Activated CD4-positive, alpha-beta T cell treated with anti-CD3 and anti-CD28 coated beads, Interleukin-2, amount 10 ng/mL, durations not matched to agents 7 days and 5 days (primary cell): Measurements from ENCODE around the gene INHBC. TPM values are rescaled to one million over a fixed set of nuclear protein-coding genes. Genes with fewer than 3 reads are reported as not detected.

Experiments used
- CTCF ChIA-PET: fragments of 350-600 bp; sonication (Branson Sonifier 250); formaldehyde crosslinking; loops from one replicate; lab custom pipeline; 2021; ENCODE audit warnings: antibody characterized with exemption; lab: Charles Lee
- POLR2A ChIA-PET: fragments of 350-600 bp; sonication (Branson Sonifier 250); formaldehyde crosslinking; loops from one replicate; lab custom pipeline; 2021; ENCODE audit warnings: antibody characterized with exemption; lab: Charles Lee
- DNase-seq: peaks from one replicate; pipeline ENCODE4 v3.0.0-alpha.2; 2020
- H3K27ac Mint-ChIP-seq: one replicate; pipeline ENCODE4 v1.8.0; 2021; ENCODE audit warnings: mild to moderate bottlenecking, moderate library complexity, mixed read lengths
- H3K27me3 Mint-ChIP-seq: one replicate; pipeline ENCODE4 v1.8.0; 2021; ENCODE audit warnings: mixed read lengths
- H3K36me3 Mint-ChIP-seq: one replicate; pipeline ENCODE4 v1.8.0; 2021; ENCODE audit warnings: low read depth, mixed read lengths
- H3K4me1 Mint-ChIP-seq: one replicate; pipeline ENCODE4 v1.8.0; 2021; ENCODE audit warnings: mixed read lengths
- H3K4me3 Mint-ChIP-seq: one replicate; pipeline ENCODE4 v1.8.0; 2021; ENCODE audit warnings: mild to moderate bottlenecking, moderate library complexity, mixed read lengths
- H3K9me3 Mint-ChIP-seq: one replicate; pipeline ENCODE4 v1.8.0; 2021; ENCODE audit warnings: mixed read lengths
- total RNA-seq, 2 experiments: library from RNA; stranded (reverse); gene quantifications; one replicate each; pipeline ENCODE4 v1.2.3, GENCODE V29; 2021

The INHBC gene
- total RNA-seq, 2 experiments from 2014 or later, result not detected

DNA sequence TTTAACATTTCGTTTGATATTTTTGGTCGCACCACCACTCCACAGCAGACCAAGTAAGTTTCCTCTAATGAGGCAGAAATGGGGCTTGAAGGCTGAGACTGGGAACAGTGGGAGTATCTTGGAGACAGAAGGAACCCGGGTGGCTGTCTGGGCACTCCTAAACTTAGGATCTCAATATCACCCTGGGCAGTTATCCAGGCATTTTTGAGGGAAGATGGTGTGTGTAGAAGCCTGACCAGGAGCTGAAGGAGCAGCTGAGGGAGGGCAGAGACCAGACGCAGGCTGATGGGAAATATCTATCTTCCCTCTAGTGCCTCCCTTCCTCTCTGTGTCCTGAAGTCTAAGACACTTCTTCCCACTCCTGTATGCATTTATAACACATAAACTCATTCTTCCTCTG, 64.0 kb downstream of the INHBC start:
- H3K27me3 Mint-ChIP-seq, result no peaks in the 10 kb centered on the region
- DNase-seq, result no peak
- H3K36me3 Mint-ChIP-seq, result peaks cover 65% of the 10 kb centered on the region
- no peak overlapping the region for H3K27ac Mint-ChIP-seq
- H3K4me1 Mint-ChIP-seq, result no peaks in the 10 kb centered on the region
- CTCF ChIA-PET, result no interaction called here
- no peaks in the 10 kb centered on the region for H3K9me3 Mint-ChIP-seq
- POLR2A ChIA-PET, result no interaction called here
- no peak overlapping the region for H3K4me3 Mint-ChIP-seq

DNA sequence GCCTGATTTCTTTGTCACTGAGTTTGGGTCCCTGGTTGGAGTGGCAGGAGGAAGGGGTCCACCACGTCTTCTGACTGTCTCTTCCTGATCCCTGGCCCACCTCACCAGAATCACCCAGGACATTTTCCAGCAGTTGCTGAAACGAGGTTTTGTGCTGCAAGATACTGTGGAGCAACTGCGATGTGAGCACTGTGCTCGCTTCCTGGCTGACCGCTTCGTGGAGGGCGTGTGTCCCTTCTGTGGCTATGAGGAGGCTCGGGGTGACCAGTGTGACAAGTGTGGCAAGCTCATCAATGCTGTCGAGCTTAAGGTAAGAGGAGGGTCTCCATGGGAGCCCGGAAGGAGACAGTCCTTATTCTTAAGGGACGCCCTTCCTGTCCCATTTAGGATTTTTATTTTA, 65.6 kb downstream of the INHBC start:
- peaks cover 74% of the 10 kb centered on the region for H3K36me3 Mint-ChIP-seq
- no peak overlapping the region for H3K4me3 Mint-ChIP-seq
- H3K9me3 Mint-ChIP-seq, result no peaks in the 10 kb centered on the region
- no peak for DNase-seq
- CTCF ChIA-PET, result interaction anchor here (1.3 to 2.7 kb wide), 2 partner anchors 12 to 17 kb away, joined by 3 to 7 read pairs; no protein-coding TSS in a partner anchor
- no peaks in the 10 kb centered on the region for H3K4me1 Mint-ChIP-seq
- POLR2A ChIA-PET, result no interaction called here
- no peak overlapping the region for H3K27ac Mint-ChIP-seq
- no peaks in the 10 kb centered on the region for H3K27me3 Mint-ChIP-seq

Other genes with a start within 250 kb of the INHBC start
- gene NXPH4, start 218.0 kb upstream of the INHBC start, total RNA-seq, result under 1 TPM; 0.29 to 0.32 TPM
- 100 to 1,000 TPM; 137 to 141 TPM for gene SHMT2, start 205.1 kb upstream of the INHBC start, total RNA-seq
- gene STAC3, start 183.6 kb upstream of the INHBC start, total RNA-seq, result 1 to 10 TPM; 5.1 to 5.2 TPM
- gene R3HDM2, start 3.7 kb upstream of the INHBC start, total RNA-seq, result 10 to 100 TPM; 71.6 to 74.5 TPM
- gene INHBE, start 20.5 kb downstream of the INHBC start, total RNA-seq, result not detected
- gene GLI1, start 25.0 kb downstream of the INHBC start, total RNA-seq, result under 1 TPM; 0.52 to 0.94 TPM
- 100 to 1,000 TPM; 218 to 259 TPM for gene ARHGAP9, start 45.1 kb downstream of the INHBC start, total RNA-seq
- gene MARS1, start 53.3 kb downstream of the INHBC start, total RNA-seq, result 100 to 1,000 TPM; 214 to 247 TPM
- gene DDIT3, start 85.7 kb downstream of the INHBC start, total RNA-seq, result 10 to 100 TPM; 10.5 to 11.4 TPM
- gene MBD6, start 88.0 kb downstream of the INHBC start, total RNA-seq, result 10 to 100 TPM; 66.0 to 80.1 TPM
- gene DCTN2, start 112.4 kb downstream of the INHBC start, total RNA-seq, result 10 to 100 TPM; 79.3 to 80.5 TPM
- gene KIF5A, start 115.3 kb downstream of the INHBC start, total RNA-seq, result under 1 TPM; 0.64 to 0.89 TPM
- gene PIP4K2C, start 156.4 kb downstream of the INHBC start, total RNA-seq, result 10 to 100 TPM; 17.9 to 20.4 TPM
- 10 to 100 TPM; 15.5 to 16.5 TPM for gene DTX3, start 170.0 kb downstream of the INHBC start, total RNA-seq
- gene ARHGEF25, start 176.7 kb downstream of the INHBC start, total RNA-seq, result under 1 TPM; 0.25 to 0.42 TPM
- under 1 TPM; 0.62 to 0.77 TPM for gene B4GALNT1, start 198.4 kb downstream of the INHBC start, total RNA-seq